ENCODE measurements around the gene XCR1. TPM values are rescaled to one million over a fixed set of nuclear protein-coding genes. Genes with fewer than 3 reads are reported as not detected.

Gene XCR1
- total RNA-seq, 6 experiments from 2014 or later, result not detected

- H3K27me3 Mint-ChIP-seq (ENCODE audit: insufficient read depth), result peaks cover 37% of the 10 kb centered on the region
- no peak for DNase-seq
- no peaks in the 10 kb centered on the region for H3K36me3 Mint-ChIP-seq (ENCODE audit: low read depth)
- H3K4me3 Mint-ChIP-seq, result no peak overlapping the region
- TF ChIP-seq CTCF (IDR thresholded peaks at IDR 0.05), result no peak
- H3K27ac Mint-ChIP-seq, result no peak overlapping the region
- peaks cover 7% of the 10 kb centered on the region for H3K9me3 Mint-ChIP-seq
- H3K4me1 Mint-ChIP-seq (ENCODE audit: low read depth), result peaks cover 5% of the 10 kb centered on the region; the same call in 1 of the 2 replicates
Measured at GRCh38 chr3:46068501-46068900, 41.2 kb upstream of the XCR1 start.

GRCh38 chr3:46067401-46067800 is 40.1 kb upstream of the XCR1 start:
- peaks cover 41% of the 10 kb centered on the region for H3K27me3 Mint-ChIP-seq (ENCODE audit: insufficient read depth)
- peaks cover 11% of the 10 kb centered on the region; the same call in 1 of the 2 replicates for H3K4me1 Mint-ChIP-seq (ENCODE audit: low read depth)
- no peak for TF ChIP-seq CTCF (IDR thresholded peaks at IDR 0.05)
- no peak overlapping the region for H3K27ac Mint-ChIP-seq
- no peak for DNase-seq
- H3K36me3 Mint-ChIP-seq (ENCODE audit: low read depth), result no peaks in the 10 kb centered on the region
- H3K4me3 Mint-ChIP-seq, result no peak overlapping the region
- no peaks in the 10 kb centered on the region; the same call in 1 of the 2 replicates for H3K9me3 Mint-ChIP-seq

- Mint-ChIP-seq H3K27me3 (ENCODE audit: insufficient read depth) (peaks cover 38% of the 10 kb centered on the region), H3K4me1 (ENCODE audit: low read depth) (peaks cover 7% of the 10 kb centered on the region; the same call in 1 of the 2 replicates), H3K4me3 (no peak overlapping the region), H3K9me3 (no peaks in the 10 kb centered on the region), H3K27ac (no peak overlapping the region), H3K36me3 (ENCODE audit: low read depth) (no peaks in the 10 kb centered on the region)
- TF ChIP-seq CTCF (IDR thresholded peaks at IDR 0.05), result no peak
- no peak for DNase-seq
Measured at GRCh38 chr3:46065750-46066256, 38.5 kb upstream of the XCR1 start.

GRCh38 chr3:46065294-46065705 is 38.0 kb upstream of the XCR1 start:
- Mint-ChIP-seq H3K4me3 (no peak overlapping the region), H3K27me3 (ENCODE audit: insufficient read depth) (peaks cover 36% of the 10 kb centered on the region), H3K36me3 (ENCODE audit: low read depth) (no peaks in the 10 kb centered on the region), H3K4me1 (ENCODE audit: low read depth) (peaks cover 7% of the 10 kb centered on the region; the same call in 1 of the 2 replicates), H3K9me3 (no peaks in the 10 kb centered on the region), H3K27ac (no peak overlapping the region)
- no peak for DNase-seq
- TF ChIP-seq CTCF (IDR thresholded peaks at IDR 0.05), result no peak

- DNase-seq, result peak; percentile 20
- H3K27ac Mint-ChIP-seq, result no peak overlapping the region
- no peak for TF ChIP-seq CTCF (IDR thresholded peaks at IDR 0.05)
- H3K4me1 Mint-ChIP-seq (ENCODE audit: low read depth), result peaks cover 7% of the 10 kb centered on the region; the same call in 1 of the 2 replicates
- H3K27me3 Mint-ChIP-seq (ENCODE audit: insufficient read depth), result peaks cover 31% of the 10 kb centered on the region
- H3K9me3 Mint-ChIP-seq, result no peaks in the 10 kb centered on the region
- H3K4me3 Mint-ChIP-seq, result no peak overlapping the region
- no peaks in the 10 kb centered on the region for H3K36me3 Mint-ChIP-seq (ENCODE audit: low read depth)
Measured at GRCh38 chr3:46062679-46063078, 35.4 kb upstream of the XCR1 start.

Measured in HFFc6 (cell line).